Sigmoid colon (tissue), 4 donors: ENCODE measurements around the gene ARNT2.

Source experiments
- POLR2A ChIP-seq, 2 donors: fragments of 450-650 bp; IDR thresholded peaks; one replicate each; pipeline ENCODE4 v1.6.1; 2016; ENCODE audit warnings: antibody characterized with exemption in 2 of 2, mild to moderate bottlenecking in 2 of 2, moderate library complexity in 2 of 2
- POLR2AphosphoS5 ChIP-seq, 4 donors: sonication (generic); formaldehyde crosslinking; IDR thresholded peaks; one replicate each; pipeline ENCODE4 v1.6.1; 2017; ENCODE audit warnings: antibody characterized with exemption in 4 of 4
- TF ChIP-seq, protein P1 (sequence below), 4 experiments: fragments of 450-650 bp in 3 of 4; fragments of 200-600 bp in 1 of 4; IDR thresholded peaks; one replicate each; pipeline ENCODE4 v1.5.1; 2016 to 2019; ENCODE audit warnings: antibody characterized with exemption in 4 of 4, mild to moderate bottlenecking in 3 of 4, moderate library complexity in 2 of 4

GRCh38 chr15:80536716-80537115 lies 132.5 kb downstream of the ARNT2 start:
- TF ChIP-seq, protein P1, sequence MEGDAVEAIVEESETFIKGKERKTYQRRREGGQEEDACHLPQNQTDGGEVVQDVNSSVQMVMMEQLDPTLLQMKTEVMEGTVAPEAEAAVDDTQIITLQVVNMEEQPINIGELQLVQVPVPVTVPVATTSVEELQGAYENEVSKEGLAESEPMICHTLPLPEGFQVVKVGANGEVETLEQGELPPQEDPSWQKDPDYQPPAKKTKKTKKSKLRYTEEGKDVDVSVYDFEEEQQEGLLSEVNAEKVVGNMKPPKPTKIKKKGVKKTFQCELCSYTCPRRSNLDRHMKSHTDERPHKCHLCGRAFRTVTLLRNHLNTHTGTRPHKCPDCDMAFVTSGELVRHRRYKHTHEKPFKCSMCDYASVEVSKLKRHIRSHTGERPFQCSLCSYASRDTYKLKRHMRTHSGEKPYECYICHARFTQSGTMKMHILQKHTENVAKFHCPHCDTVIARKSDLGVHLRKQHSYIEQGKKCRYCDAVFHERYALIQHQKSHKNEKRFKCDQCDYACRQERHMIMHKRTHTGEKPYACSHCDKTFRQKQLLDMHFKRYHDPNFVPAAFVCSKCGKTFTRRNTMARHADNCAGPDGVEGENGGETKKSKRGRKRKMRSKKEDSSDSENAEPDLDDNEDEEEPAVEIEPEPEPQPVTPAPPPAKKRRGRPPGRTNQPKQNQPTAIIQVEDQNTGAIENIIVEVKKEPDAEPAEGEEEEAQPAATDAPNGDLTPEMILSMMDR (IDR thresholded peaks at IDR 0.05): no peak
- TF ChIP-seq POLR2A (IDR thresholded peaks at IDR 0.05): no peak
- no peak for TF ChIP-seq POLR2AphosphoS5 (IDR thresholded peaks at IDR 0.05)
